HCT116 (cell line): ENCODE data around the gene NBPF20.
"Not testable (repeated sequence)": the region's sequence is repeated elsewhere in the genome, so short reads cannot be mapped to it uniquely, and the experiment has no call there.

Source experiments
- POLR2A ChIP-seq: IDR thresholded peaks from 2 replicates; pipeline ENCODE4 v1.7.0; 2011; ENCODE audit warnings: borderline replicate concordance; ENCODE audit not compliant: insufficient read depth, insufficient read length; ENCODE audit errors: extremely low read depth
- TF ChIP-seq, protein P1 (sequence below), 3 experiments: fragments of 200-600 bp in 1 of 3; sonication (generic) in 1 of 3; IDR thresholded peaks in 2 of 3; conservative IDR thresholded peaks in 1 of 3; 2 replicates each; pipeline ENCODE4 v1.5.1; 2012 to 2017; ENCODE audit warnings: low read depth in 2 of 3, low read length in 2 of 3, antibody characterized with exemption in 1 of 3, borderline replicate concordance in 1 of 3, control low read depth in 1 of 3, mild to moderate bottlenecking in 1 of 3, mixed read lengths in 1 of 3, mixed run types in 1 of 3, moderate library complexity in 1 of 3; ENCODE audit not compliant: insufficient read depth in 1 of 3

DNA sequence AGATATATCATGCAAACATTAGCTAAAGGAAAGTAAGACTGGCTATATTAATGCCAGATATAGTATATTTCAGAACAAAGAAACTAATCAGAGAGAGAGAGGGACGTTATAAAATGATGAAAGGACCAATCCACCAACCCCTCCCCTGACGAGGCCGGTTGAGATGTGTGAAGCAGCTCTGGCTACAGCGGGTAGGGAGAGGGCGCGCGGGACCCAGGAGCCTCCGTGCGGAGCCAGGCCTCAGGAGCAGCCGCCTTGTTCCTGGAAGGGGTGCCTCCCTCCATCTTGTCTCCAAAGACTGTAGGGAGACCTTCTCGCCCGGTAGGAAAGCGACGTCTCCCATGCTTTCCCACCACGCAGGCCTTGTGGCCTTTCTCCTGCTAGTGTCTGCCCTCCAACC is 5.4 kb upstream of the NBPF20 start:
- not testable (repeated sequence) for TF ChIP-seq POLR2A
- TF ChIP-seq, protein P1, sequence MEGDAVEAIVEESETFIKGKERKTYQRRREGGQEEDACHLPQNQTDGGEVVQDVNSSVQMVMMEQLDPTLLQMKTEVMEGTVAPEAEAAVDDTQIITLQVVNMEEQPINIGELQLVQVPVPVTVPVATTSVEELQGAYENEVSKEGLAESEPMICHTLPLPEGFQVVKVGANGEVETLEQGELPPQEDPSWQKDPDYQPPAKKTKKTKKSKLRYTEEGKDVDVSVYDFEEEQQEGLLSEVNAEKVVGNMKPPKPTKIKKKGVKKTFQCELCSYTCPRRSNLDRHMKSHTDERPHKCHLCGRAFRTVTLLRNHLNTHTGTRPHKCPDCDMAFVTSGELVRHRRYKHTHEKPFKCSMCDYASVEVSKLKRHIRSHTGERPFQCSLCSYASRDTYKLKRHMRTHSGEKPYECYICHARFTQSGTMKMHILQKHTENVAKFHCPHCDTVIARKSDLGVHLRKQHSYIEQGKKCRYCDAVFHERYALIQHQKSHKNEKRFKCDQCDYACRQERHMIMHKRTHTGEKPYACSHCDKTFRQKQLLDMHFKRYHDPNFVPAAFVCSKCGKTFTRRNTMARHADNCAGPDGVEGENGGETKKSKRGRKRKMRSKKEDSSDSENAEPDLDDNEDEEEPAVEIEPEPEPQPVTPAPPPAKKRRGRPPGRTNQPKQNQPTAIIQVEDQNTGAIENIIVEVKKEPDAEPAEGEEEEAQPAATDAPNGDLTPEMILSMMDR (IDR thresholded peaks at IDR 0.05 in 2 of 3, conservative IDR thresholded peaks at IDR 0.05 in 1 of 3; ENCODE audit: borderline replicate concordance in 1 of 3, insufficient read depth in 1 of 3, low read depth in 2 of 3, low read length in 2 of 3) = not testable (repeated sequence)
